Neural progenitor cell (in vitro differentiated cells): Measurements from ENCODE around the gene KIF16B.

Experiments used
- CTCF ChIP-seq: fragments of 200-600 bp; sonication (generic); IDR thresholded peaks from 2 replicates; pipeline ENCODE4 v1.5.1; 2017; ENCODE audit warnings: antibody characterized with exemption, mild to moderate bottlenecking
- EZH2 ChIP-seq: fragments of 200-600 bp; sonication (generic); IDR thresholded peaks from 2 replicates; pipeline ENCODE4 v1.6.1; 2017; ENCODE audit warnings: antibody characterized with exemption, mild to moderate bottlenecking, moderate library complexity

- TF ChIP-seq EZH2 = no peak
- no peak for TF ChIP-seq CTCF
Measured at GRCh38 chr20:16537025-16537665, 36.1 kb downstream of the KIF16B start.
